Measurements from ENCODE around the gene RPS25.

RPS25 gene

DNA sequence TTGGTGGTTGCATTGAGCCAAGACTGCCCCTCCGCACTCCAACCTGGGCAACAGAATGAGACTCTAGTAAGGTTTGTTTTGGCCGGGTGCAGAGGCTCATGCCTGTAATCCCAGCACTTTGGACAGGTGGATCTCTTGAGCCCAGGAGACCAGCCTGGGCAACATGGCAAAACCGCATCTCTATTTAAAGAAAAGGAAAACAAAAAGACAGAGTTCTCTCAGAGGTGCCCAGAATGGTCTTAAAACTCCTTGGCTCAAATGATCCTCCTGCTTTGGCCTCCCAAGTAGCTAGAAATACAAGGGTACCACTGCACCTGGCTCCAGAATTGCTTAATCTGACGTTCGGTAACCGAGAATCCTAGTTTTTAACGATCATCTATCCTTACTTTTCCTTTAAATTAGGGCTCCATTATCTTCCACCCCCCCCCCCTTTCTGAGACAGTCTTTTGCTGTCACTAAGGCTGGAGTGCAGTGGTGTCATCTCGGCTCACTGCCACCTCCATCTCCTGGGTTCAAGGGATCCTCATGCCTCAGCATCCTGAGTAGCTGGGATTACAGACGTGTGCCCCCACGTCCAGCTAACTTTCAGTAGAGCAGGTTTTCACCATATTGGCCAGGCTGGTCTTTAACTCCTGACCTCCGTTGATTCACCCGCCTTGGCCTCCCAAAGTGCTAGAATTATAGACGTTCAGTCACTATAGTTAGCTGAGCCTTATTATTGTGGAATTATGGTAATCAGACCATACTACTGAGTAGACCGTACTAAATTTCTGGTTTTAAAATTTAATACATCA, 1.7 kb downstream of the RPS25 start:
- DNase-seq (ENCODE audit: low read depth): no peak
- peak overlapping the region; percentile 97 for H3K4me3 ChIP-seq (ENCODE audit: low read length)
- TF ChIP-seq, protein P1, sequence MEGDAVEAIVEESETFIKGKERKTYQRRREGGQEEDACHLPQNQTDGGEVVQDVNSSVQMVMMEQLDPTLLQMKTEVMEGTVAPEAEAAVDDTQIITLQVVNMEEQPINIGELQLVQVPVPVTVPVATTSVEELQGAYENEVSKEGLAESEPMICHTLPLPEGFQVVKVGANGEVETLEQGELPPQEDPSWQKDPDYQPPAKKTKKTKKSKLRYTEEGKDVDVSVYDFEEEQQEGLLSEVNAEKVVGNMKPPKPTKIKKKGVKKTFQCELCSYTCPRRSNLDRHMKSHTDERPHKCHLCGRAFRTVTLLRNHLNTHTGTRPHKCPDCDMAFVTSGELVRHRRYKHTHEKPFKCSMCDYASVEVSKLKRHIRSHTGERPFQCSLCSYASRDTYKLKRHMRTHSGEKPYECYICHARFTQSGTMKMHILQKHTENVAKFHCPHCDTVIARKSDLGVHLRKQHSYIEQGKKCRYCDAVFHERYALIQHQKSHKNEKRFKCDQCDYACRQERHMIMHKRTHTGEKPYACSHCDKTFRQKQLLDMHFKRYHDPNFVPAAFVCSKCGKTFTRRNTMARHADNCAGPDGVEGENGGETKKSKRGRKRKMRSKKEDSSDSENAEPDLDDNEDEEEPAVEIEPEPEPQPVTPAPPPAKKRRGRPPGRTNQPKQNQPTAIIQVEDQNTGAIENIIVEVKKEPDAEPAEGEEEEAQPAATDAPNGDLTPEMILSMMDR (IDR thresholded peaks at IDR 0.05; ENCODE audit: insufficient read depth, low read depth, low read length, missing control alignments): no peak

- no peak overlapping the region for H3K4me3 ChIP-seq (ENCODE audit: low read length)
- TF ChIP-seq, protein P1 (IDR thresholded peaks at IDR 0.05; ENCODE audit: insufficient read depth, low read depth, low read length, missing control alignments): no peak
- DNase-seq (ENCODE audit: low read depth): peak; percentile 28
Measured at GRCh38 chr11:119015054-119015611, 3.0 kb downstream of the RPS25 start.

DNA sequence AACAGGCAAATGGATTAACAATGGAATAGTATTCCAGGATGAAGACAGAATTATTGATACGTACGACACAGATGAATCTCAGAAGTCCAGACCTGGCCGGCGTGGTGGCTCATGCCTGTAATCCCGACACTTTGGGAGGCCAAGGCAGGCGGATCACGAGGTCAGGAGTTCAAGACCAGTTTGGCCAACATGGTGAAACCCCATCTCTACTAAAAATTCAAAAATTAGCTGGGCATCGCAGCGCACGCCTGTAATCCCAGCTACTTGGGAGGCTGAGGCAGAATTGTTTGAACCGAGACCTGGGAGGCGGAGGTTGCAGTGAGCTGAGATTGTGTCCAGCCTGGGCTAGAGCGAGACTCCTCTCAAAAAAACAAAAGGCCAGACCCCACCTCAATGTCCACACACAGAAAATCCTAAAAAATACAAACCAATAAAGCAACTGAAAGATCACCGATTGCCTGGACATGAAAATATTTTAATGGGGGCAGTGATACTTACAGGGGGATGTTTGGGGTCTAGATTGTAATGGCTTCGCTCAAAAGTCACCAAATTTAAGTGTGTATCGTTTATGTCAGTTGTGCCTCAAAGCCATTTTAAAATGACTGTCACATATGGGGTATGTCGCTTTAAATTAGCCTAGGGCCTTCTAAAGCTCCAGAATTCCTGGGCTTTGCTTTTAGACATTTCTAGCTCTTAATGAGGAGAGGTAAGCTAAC, 3.8 kb downstream of the RPS25 start:
- TF ChIP-seq, protein P1 (IDR thresholded peaks at IDR 0.05; ENCODE audit: insufficient read depth, low read depth, low read length, missing control alignments): no peak
- H3K4me3 ChIP-seq (ENCODE audit: low read length): no peak overlapping the region
- DNase-seq (ENCODE audit: low read depth): no peak

DNA sequence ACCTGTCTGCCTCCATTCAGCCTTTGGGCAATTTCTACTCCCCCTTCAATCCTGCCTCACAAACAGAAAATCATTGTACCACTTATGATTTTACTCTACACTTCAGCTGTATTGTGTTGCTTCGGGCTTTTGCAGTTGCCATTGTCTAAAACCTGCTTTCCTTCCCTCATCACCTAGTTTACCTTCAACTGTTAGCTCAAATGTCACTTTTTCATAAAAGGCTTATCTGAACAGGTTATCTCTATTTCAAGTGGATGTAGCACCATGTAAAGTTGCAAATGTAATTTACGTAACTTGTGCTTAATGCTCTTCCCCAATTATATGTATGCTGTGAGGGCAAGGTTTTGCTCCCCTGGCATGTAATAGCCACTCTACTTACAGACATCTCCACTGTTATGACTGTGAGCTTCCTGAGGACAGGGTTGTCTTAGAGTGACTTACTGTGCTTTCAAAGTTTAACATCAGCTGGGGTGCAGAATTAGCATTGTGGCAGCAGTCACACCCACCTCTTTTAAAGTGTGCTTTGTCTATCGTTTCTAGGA, 5.4 kb downstream of the RPS25 start:
- no peak for DNase-seq (ENCODE audit: low read depth)
- TF ChIP-seq, protein P1 (IDR thresholded peaks at IDR 0.05; ENCODE audit: insufficient read depth, low read depth, low read length, missing control alignments): no peak

DNA sequence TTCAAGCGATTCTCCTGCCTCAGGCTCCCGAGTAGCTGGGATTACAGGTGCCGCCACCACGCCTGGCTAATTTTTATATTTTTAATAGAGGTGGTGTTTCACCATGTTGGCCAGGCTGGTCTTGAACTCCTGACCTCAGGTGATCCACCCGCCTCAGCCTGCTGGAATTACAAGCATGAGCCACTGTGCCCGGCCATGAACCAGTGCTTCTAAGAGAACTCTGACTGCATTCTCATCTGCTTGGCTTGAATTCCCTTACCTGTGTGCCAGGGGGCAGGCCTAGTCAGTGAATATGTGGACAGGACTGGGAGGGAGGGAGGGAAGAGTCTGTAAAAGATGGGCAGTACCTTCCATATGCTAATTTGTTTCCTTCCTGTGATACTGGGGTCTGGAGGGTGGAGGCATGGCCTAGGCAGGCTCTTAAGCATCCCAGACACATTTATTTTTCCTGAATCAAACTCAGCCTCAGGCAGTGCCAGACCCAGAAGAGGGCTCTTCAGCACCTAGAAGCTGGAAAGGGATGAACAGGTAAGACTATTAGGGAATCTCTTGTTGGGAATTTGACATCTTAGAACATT, 6.6 kb downstream of the RPS25 start:
- H3K4me3 ChIP-seq (ENCODE audit: low read length): no peak overlapping the region
- DNase-seq (ENCODE audit: low read depth): no peak
- TF ChIP-seq, protein P1 (IDR thresholded peaks at IDR 0.05; ENCODE audit: insufficient read depth, low read depth, low read length, missing control alignments): no peak

More for the DNA sequence above, 5.4 kb downstream of the RPS25 start:
- no peak overlapping the region for H3K4me3 ChIP-seq (ENCODE audit: low read length)

DNA sequence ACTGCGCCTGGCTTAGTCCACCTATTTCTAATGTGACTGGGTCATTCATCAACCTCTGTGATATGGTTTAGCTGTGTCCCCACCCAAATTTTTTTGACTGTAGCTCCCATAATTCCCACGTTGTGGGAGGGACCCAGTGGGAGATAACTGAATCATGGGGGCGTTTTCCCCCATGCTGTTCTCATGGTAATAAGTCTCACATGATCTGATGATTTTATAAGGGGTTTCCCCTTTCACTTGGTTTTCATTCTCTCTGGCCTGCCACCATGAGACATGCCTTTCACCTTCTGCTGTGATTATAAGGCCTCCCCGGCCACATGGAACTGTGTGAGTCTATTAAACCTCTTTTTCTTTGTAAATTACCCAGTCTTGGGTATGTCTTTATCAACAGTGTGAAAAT, 11.5 kb downstream of the RPS25 start:
- TF ChIP-seq, protein P1 (IDR thresholded peaks at IDR 0.05; ENCODE audit: insufficient read depth, low read depth, low read length, missing control alignments): no peak
- DNase-seq (ENCODE audit: low read depth): no peak
- no peak overlapping the region for H3K4me3 ChIP-seq (ENCODE audit: low read length)

All from epithelial cell of esophagus (primary cell).